ENCODE data around the gene MPP4. TPM values are rescaled to one million over a fixed set of nuclear protein-coding genes. Genes with fewer than 3 reads are reported as not detected.

The MPP4 gene
- total RNA-seq, 3 donors from 2014 or later (not counting 1 experiment from before 2014, with no cell fraction given) = 0.15 to 0.45 TPM; not detected in 1

DNA sequence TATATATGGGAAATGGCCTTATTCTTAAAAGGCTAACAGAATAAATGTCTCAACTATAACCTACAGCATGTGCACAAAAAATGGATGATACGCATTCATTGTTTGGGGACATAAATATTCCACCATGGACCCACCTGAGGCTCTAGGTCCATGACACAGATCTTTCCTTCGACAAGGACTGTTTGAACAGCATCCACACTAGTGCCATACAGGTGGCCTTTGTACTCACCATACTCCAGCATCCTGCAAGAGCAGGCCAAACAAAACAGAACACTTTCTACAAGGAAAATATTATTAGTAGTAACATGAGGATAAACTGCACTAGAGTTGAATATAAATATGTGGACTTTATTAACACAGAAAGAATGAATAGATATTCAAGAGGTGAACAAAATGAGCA, 49.0 kb downstream of the MPP4 start:
- Mint-ChIP-seq H3K4me3 (no peak overlapping the region), H3K27me3 (ENCODE audit: low read depth in 2 of 2) (peaks cover 13 to 33% of the 10 kb centered on the region in 2 donors), H3K27ac (no peak overlapping the region), H3K9me3 (no peaks in the 10 kb centered on the region), H3K4me1 (no peaks in the 10 kb centered on the region), H3K36me3 (no peaks in the 10 kb centered on the region)
- no peaks in the 10 kb centered on the region for H3K36me3 ChIP-seq (ENCODE audit: control insufficient read depth, insufficient read depth, low read length)
- DNase-seq = no peak
- no peaks in the 10 kb centered on the region for H3K4me1 ChIP-seq (ENCODE audit: control insufficient read depth, insufficient read depth, low read length)
- intact Hi-C loops (cut with micrococcal nuclease) = no loop called here
- H3K27ac ChIP-seq (ENCODE audit: low read length) = no peak overlapping the region
- TF ChIP-seq, protein P1, sequence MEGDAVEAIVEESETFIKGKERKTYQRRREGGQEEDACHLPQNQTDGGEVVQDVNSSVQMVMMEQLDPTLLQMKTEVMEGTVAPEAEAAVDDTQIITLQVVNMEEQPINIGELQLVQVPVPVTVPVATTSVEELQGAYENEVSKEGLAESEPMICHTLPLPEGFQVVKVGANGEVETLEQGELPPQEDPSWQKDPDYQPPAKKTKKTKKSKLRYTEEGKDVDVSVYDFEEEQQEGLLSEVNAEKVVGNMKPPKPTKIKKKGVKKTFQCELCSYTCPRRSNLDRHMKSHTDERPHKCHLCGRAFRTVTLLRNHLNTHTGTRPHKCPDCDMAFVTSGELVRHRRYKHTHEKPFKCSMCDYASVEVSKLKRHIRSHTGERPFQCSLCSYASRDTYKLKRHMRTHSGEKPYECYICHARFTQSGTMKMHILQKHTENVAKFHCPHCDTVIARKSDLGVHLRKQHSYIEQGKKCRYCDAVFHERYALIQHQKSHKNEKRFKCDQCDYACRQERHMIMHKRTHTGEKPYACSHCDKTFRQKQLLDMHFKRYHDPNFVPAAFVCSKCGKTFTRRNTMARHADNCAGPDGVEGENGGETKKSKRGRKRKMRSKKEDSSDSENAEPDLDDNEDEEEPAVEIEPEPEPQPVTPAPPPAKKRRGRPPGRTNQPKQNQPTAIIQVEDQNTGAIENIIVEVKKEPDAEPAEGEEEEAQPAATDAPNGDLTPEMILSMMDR (IDR thresholded peaks at IDR 0.05) = no peak
- 97% methylated on average over 2 of the region's 2 CpGs for WGBS (ENCODE audit: insufficient coverage)
- no peak for ATAC-seq
- no peaks in the 10 kb centered on the region for H3K9me3 ChIP-seq (ENCODE audit: control insufficient read depth, insufficient read depth, low read length)
- H3K27me3 ChIP-seq (ENCODE audit: control insufficient read depth, insufficient read depth, low read length) = peaks cover 5% of the 10 kb centered on the region
- no peak overlapping the region for H3K4me3 ChIP-seq (ENCODE audit: low read length)

DNA sequence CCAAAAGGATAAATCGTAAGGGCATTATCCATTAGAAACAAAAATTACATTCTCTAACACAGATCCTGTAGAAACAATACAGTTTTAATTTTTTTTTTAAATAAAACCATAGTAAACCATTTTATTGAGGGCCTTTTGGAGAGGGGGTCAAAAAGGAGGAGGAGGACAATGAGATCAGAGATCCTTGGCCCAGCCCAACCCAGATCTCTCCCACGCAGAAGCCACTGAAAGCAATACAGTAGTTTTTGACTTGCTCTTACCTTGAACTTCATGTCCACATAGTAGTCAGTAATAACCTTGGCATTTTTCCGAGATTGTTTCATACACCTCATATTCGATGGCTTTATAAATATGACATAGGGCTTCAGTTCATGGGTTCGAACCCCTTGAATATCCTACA, 51.0 kb downstream of the MPP4 start:
- Mint-ChIP-seq H3K27ac (no peak overlapping the region), H3K27me3 (ENCODE audit: low read depth in 2 of 2) (peaks cover 5 to 20% of the 10 kb centered on the region in 2 donors), H3K36me3 (no peaks in the 10 kb centered on the region), H3K4me3 (no peak overlapping the region), H3K9me3 (no peaks in the 10 kb centered on the region), H3K4me1 (peaks cover 6% of the 10 kb centered on the region in 2 donors)
- 99% methylated on average over 4 of the region's 5 CpGs for WGBS (ENCODE audit: insufficient coverage)
- Histone ChIP-seq H3K4me1 (ENCODE audit: control insufficient read depth, insufficient read depth, low read length) (peaks cover 2% of the 10 kb centered on the region), H3K4me3 (ENCODE audit: low read length) (no peak overlapping the region), H3K9me3 (ENCODE audit: control insufficient read depth, insufficient read depth, low read length) (no peaks in the 10 kb centered on the region), H3K36me3 (ENCODE audit: control insufficient read depth, insufficient read depth, low read length) (no peaks in the 10 kb centered on the region), H3K27ac (ENCODE audit: low read length) (no peak overlapping the region), H3K27me3 (ENCODE audit: control insufficient read depth, insufficient read depth, low read length) (peaks cover 5% of the 10 kb centered on the region)
- ATAC-seq (no peak), DNase-seq (no peak)
- intact Hi-C loops (cut with micrococcal nuclease) = no loop called here
- TF ChIP-seq, protein P1 (IDR thresholded peaks at IDR 0.05) = no peak

DNA sequence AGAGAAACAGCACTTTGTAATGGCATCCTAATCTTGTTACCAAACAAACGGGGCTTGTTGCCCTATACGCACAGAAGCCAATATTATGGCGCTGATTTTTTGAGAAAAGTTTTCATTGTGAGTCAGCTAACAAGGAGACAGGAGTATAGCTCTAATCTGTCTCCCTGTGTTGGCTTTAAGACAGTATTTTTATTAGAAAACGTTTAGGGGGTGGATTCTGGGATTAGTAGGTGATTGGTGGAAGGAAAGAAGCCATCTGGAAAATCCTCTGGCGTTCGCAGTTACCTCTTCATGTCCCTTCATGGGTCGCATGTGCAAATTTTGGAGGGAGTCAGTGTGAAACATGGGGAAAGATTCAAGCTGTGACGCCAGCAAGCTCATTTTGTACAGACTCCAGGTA, 54.4 kb downstream of the MPP4 start:
- Mint-ChIP-seq H3K9me3 (no peaks in the 10 kb centered on the region), H3K4me3 (peak overlapping the region; percentile 96), H3K4me1 (peaks cover 15% of the 10 kb centered on the region in 2 donors), H3K27me3 (ENCODE audit: low read depth in 2 of 2) (peaks cover 5% of the 10 kb centered on the region in 2 donors), H3K27ac (peak overlapping the region in 1 of 2 donors; percentile 92), H3K36me3 (no peaks in the 10 kb centered on the region)
- H3K9me3 ChIP-seq (ENCODE audit: control insufficient read depth, insufficient read depth, low read length) = no peaks in the 10 kb centered on the region
- intact Hi-C loops (cut with micrococcal nuclease) = no loop called here
- ATAC-seq (no peak), DNase-seq (no peak)
- no peak overlapping the region for H3K27ac ChIP-seq (ENCODE audit: low read length)
- WGBS (ENCODE audit: insufficient coverage) = 89% methylated on average over 8 of the region's 8 CpGs
- TF ChIP-seq, protein P1 (IDR thresholded peaks at IDR 0.05) = no peak
- no peaks in the 10 kb centered on the region for H3K27me3 ChIP-seq (ENCODE audit: control insufficient read depth, insufficient read depth, low read length)
- H3K4me1 ChIP-seq (ENCODE audit: control insufficient read depth, insufficient read depth, low read length) = peaks cover 2% of the 10 kb centered on the region
- H3K36me3 ChIP-seq (ENCODE audit: control insufficient read depth, insufficient read depth, low read length) = no peaks in the 10 kb centered on the region
- no peak overlapping the region for H3K4me3 ChIP-seq (ENCODE audit: low read length)

- no peaks in the 10 kb centered on the region for H3K9me3 ChIP-seq (ENCODE audit: control insufficient read depth, insufficient read depth, low read length)
- Mint-ChIP-seq H3K9me3 (no peaks in the 10 kb centered on the region), H3K4me1 (peaks cover 15% of the 10 kb centered on the region in 2 donors), H3K27ac (peak within 1 kb of the TSS; percentile 85 to 92), H3K27me3 (ENCODE audit: low read depth in 2 of 2) (peaks cover 0 to 5% of the 10 kb centered on the region in 2 donors), H3K36me3 (no peaks in the 10 kb centered on the region), H3K4me3 (peak within 1 kb of the TSS; percentile 96)
- TF ChIP-seq, protein P1 (IDR thresholded peaks at IDR 0.05) = no peak
- H3K36me3 ChIP-seq (ENCODE audit: control insufficient read depth, insufficient read depth, low read length) = no peaks in the 10 kb centered on the region
- under 1% methylated on average over 36 of the region's 41 CpGs for WGBS (ENCODE audit: insufficient coverage)
- peak; percentile 25 to 72 for DNase-seq
- peak within 1 kb of the TSS; percentile 78 for H3K4me3 ChIP-seq (ENCODE audit: low read length)
- no peaks in the 10 kb centered on the region for H3K27me3 ChIP-seq (ENCODE audit: control insufficient read depth, insufficient read depth, low read length)
- ATAC-seq = peak; percentile 22 to 52 (median 47)
- intact Hi-C loops (cut with micrococcal nuclease) = no loop called here
- H3K4me1 ChIP-seq (ENCODE audit: control insufficient read depth, insufficient read depth, low read length) = peaks cover 2% of the 10 kb centered on the region
- peak within 1 kb of the TSS; percentile 71 for H3K27ac ChIP-seq (ENCODE audit: low read length)
These were observed 55.1 kb downstream of the MPP4 start, which contains the start of gene TMEM237 for GRCh38 chr2:201643216-201643890. Gene TMEM237, minus strand, starts transcription at chr2:201643503. Its CDS starts 103 bp downstream, at chr2:201643400.
